HCT116 (cell line): ENCODE results near the gene RNF128. TPM values are rescaled to one million over a fixed set of nuclear protein-coding genes. Genes with fewer than 3 reads are reported as not detected.

Experiments
- ATAC-seq: fragments of 200-7000 bp; cut with Tn5 transposase; 2 replicates; pipeline ENCODE4 v1.9.1; 2020; ENCODE audit warnings: mild to moderate bottlenecking, moderate library complexity
- BruUV-seq: library from RNA; stranded (reverse); fragments of 400-500 nt; replicated peaks from 2 replicates; lab custom pipeline; 2021; lab: Mats Ljungman, UMichigan
- CTCF ChIA-PET: fragments of 300-600 bp; sonication (Branson Sonifier 250); formaldehyde crosslinking; loops from one replicate; lab custom pipeline; 2021; ENCODE audit warnings: antibody characterized with exemption; lab: Charles Lee
- POLR2A ChIA-PET: fragments of 300-600, 350-600 bp; sonication (Branson Sonifier 250); formaldehyde crosslinking; loops from one replicate; lab custom pipeline; 2021; ENCODE audit warnings: antibody characterized with exemption; lab: Charles Lee
- RAD21 ChIA-PET, 2 experiments: fragments of 300-600 bp; sonication (Branson Sonifier 250); formaldehyde crosslinking; loops; one replicate each; lab custom pipeline; 2023; ENCODE audit warnings: low total read pairs in 2 of 2; ENCODE audit not compliant: uncharacterized antibody in 2 of 2, unreplicated experiment in 2 of 2, low non-redundant PET in 1 of 2; lab: Charles Lee
- DNase-seq: peaks from one replicate; pipeline ENCODE4 v3.0.0-alpha.2; 2010; ENCODE audit warnings: low read depth, low spot score
- H2AFZ ChIP-seq: fragments of 200-600 bp; shearing (Covaris generic), sonication (generic); 2 replicates; pipeline ENCODE4 v1.6.1; 2017; ENCODE audit warnings: low read depth, mixed run types, mixed read lengths, antibody characterized with exemption, low read length; ENCODE audit not compliant: poor library complexity, severe bottlenecking
- H3K27ac ChIP-seq: 2 replicates; pipeline ENCODE4 v1.5.1; 2012; ENCODE audit warnings: low read depth, low read length
- H3K27me3 ChIP-seq: fragments of 200-600 bp; sonication (generic); 2 replicates; pipeline ENCODE4 v1.6.1; 2016; ENCODE audit warnings: mixed run types, low read length, mixed read lengths; ENCODE audit not compliant: insufficient read depth
- H3K36me3 ChIP-seq, 2 experiments: fragments of 200-500 bp in 1 of 2; fragments of 200-600 bp in 1 of 2; sonication (Bioruptor generic) in 1 of 2; sonication (generic) in 1 of 2; 2 replicates each; pipeline versions ENCODE4 v1.5.1 to v1.6.1; 2014 to 2016; ENCODE audit warnings: low read length in 2 of 2, inconsistent platforms in 1 of 2, mixed read lengths in 1 of 2, mixed run types in 1 of 2; ENCODE audit not compliant: insufficient read depth in 2 of 2, control insufficient read depth in 1 of 2
- H3K4me1 ChIP-seq, 2 experiments: fragments of 200-600 bp in 1 of 2; sonication (generic) in 1 of 2; 2 replicates each; pipeline versions ENCODE4 v1.5.1 to v1.6.1; 2012 to 2017; ENCODE audit warnings: low read length in 2 of 2, inconsistent platforms in 1 of 2, mild to moderate bottlenecking in 1 of 2, mixed read lengths in 1 of 2, mixed run types in 1 of 2, moderate library complexity in 1 of 2; ENCODE audit not compliant: insufficient read depth in 2 of 2, control insufficient read depth in 1 of 2
- H3K4me2 ChIP-seq: fragments of 200-600 bp; sonication (generic); 2 replicates; pipeline ENCODE4 v1.6.1; 2017; ENCODE audit warnings: mixed run types, low read length, mixed read lengths
- H3K4me3 ChIP-seq, 2 experiments: fragments of 200-600 bp in 1 of 2; sonication (generic) in 1 of 2; replicated peaks in 1 of 2; 2 replicates each; pipeline ENCODE4 v1.5.1; 2011 to 2016; ENCODE audit warnings: low read length in 2 of 2, control low read depth in 1 of 2, low read depth in 1 of 2, mild to moderate bottlenecking in 1 of 2, mixed read lengths in 1 of 2, mixed run types in 1 of 2
- H3K79me2 ChIP-seq: fragments of 200-600 bp; sonication (generic); 2 replicates; pipeline ENCODE4 v1.6.1; 2017; ENCODE audit warnings: mild to moderate bottlenecking, mixed run types, low read length, moderate library complexity, mixed read lengths; ENCODE audit not compliant: insufficient read depth
- H3K9ac ChIP-seq: fragments of 200-600 bp; sonication (generic); 2 replicates; pipeline ENCODE4 v1.6.1; 2016; ENCODE audit warnings: low read length, mixed read lengths
- H3K9me2 ChIP-seq: fragments of 200-600 bp; sonication (generic), shearing (Covaris generic); 2 replicates; pipeline ENCODE4 v1.6.1; 2017; ENCODE audit warnings: mixed run types, mild to moderate bottlenecking, moderate library complexity; ENCODE audit not compliant: insufficient read depth
- H3K9me3 ChIP-seq, 2 experiments: fragments of 200-500 bp in 1 of 2; fragments of 200-600 bp in 1 of 2; sonication (Bioruptor generic) in 1 of 2; sonication (generic) in 1 of 2; 2 replicates each; pipeline ENCODE4 v1.6.1; 2014 to 2017; ENCODE audit warnings: low read length in 2 of 2, mixed read lengths in 2 of 2, inconsistent platforms in 1 of 2, low read depth in 1 of 2, mild to moderate bottlenecking in 1 of 2, mixed run types in 1 of 2, moderate library complexity in 1 of 2; ENCODE audit not compliant: control insufficient read depth in 1 of 2, insufficient read depth in 1 of 2
- H4K20me1 ChIP-seq: fragments of 200-600 bp; sonication (generic), shearing (Covaris generic); 2 replicates; pipeline ENCODE4 v1.6.1; 2017; ENCODE audit warnings: mixed run types, mild to moderate bottlenecking, moderate library complexity; ENCODE audit not compliant: insufficient read depth
- EGR1 ChIP-seq: IDR thresholded peaks from 2 replicates; pipeline ENCODE4 v1.6.1; 2012; ENCODE audit warnings: low read depth
- ELF1 ChIP-seq: IDR thresholded peaks from 2 replicates; pipeline ENCODE4 v1.6.1; 2012; ENCODE audit warnings: low read depth, borderline replicate concordance
- EZH2 ChIP-seq: fragments of 200-600 bp; sonication (generic); IDR thresholded peaks from 2 replicates; pipeline ENCODE4 v1.6.1; 2017; ENCODE audit warnings: antibody characterized with exemption, mixed run types
- SIN3A ChIP-seq: IDR thresholded peaks from 2 replicates; pipeline ENCODE4 v1.6.1; 2012; ENCODE audit warnings: low read depth
- SP1 ChIP-seq: IDR thresholded peaks from 2 replicates; pipeline ENCODE4 v1.6.1; 2012; ENCODE audit warnings: low read depth
- TCF7L2 ChIP-seq: IDR thresholded peaks from 2 replicates; pipeline ENCODE4 v1.7.0; 2011; ENCODE audit warnings: borderline replicate concordance, inconsistent platforms; ENCODE audit not compliant: insufficient read depth, insufficient read length; ENCODE audit errors: extremely low read depth
- ZFX ChIP-seq: fragments of 450-650 bp; IDR thresholded peaks from 2 replicates; pipeline ENCODE4 v1.6.1; 2017
- ZNF274 ChIP-seq: fragments of 200-500 bp; sonication (Bioruptor generic); IDR thresholded peaks from 2 replicates; pipeline ENCODE4 v1.6.1; 2014; ENCODE audit warnings: mild to moderate bottlenecking, low read depth, low read length, inconsistent platforms
- intact Hi-C: fragments of 100-400 bp; cut with micrococcal nuclease; formaldehyde crosslinking; loops from 2 replicates; pipeline ENCODE4 v1.10.0; 2022
- total RNA-seq: library from RNA; stranded (reverse); gene quantifications from one replicate; pipeline ENCODE4 v1.2.1, GENCODE V29; 2021; ENCODE audit not compliant: unreplicated experiment
- TF ChIP-seq, protein P1 (sequence below): IDR thresholded peaks from 2 replicates; pipeline ENCODE4 v1.6.1; 2012; ENCODE audit warnings: low read depth
- TF ChIP-seq, protein P2 (sequence below), 3 experiments: fragments of 200-600 bp in 1 of 3; sonication (generic) in 1 of 3; IDR thresholded peaks in 2 of 3; conservative IDR thresholded peaks in 1 of 3; 2 replicates each; pipeline ENCODE4 v1.5.1; 2012 to 2017; ENCODE audit warnings: low read depth in 2 of 3, low read length in 2 of 3, antibody characterized with exemption in 1 of 3, borderline replicate concordance in 1 of 3, control low read depth in 1 of 3, mild to moderate bottlenecking in 1 of 3, mixed read lengths in 1 of 3, mixed run types in 1 of 3, moderate library complexity in 1 of 3; ENCODE audit not compliant: insufficient read depth in 1 of 3

The RNF128 gene
- total RNA-seq, 1 experiment from 2014 or later: 5.8 TPM

DNA sequence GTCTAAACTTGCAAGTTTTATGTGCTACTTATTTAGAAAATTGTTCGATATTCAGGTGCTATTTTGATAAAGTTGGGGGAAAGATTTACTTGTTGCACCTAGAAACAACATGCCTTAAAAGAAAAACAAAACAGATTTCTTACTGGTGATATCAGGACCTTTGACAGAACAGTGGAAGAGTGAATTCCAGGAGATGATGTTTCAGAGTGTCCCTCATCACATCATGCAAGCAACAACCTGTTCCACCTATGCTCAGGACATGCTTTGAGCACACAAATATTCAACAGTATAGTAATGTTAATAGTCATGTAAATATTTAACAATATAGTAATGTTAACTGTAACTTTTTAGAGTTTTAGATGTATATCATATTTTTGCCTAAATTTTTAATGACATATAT lies 23.9 kb upstream of the RNF128 start:
- Histone ChIP-seq H3K27me3 (no peaks in the 10 kb centered on the region), H3K36me3 (no peaks in the 10 kb centered on the region), H3K9me2 (no peaks in the 10 kb centered on the region), H3K79me2 (no peaks in the 10 kb centered on the region), H3K4me1 (peaks cover 3 to 12% of the 10 kb centered on the region in 2 experiments; a peak in 3 of 4 replicates), H3K4me3 (no peak overlapping the region), H2AFZ (peak overlapping the region; percentile 35), H4K20me1 (no peaks in the 10 kb centered on the region), H3K4me2 (no peak overlapping the region), H3K27ac (no peak overlapping the region), H3K9me3 (no peaks in the 10 kb centered on the region), H3K9ac (no peak overlapping the region)
- no TSS peak for BruUV-seq
- POLR2A ChIA-PET: no interaction called here
- CTCF ChIA-PET: no interaction called here
- TF ChIP-seq ELF1 (no peak), TCF7L2 (no peak), ZNF274 (no peak)
- intact Hi-C loops: no loop called here
- no peak for ATAC-seq
- no peak for DNase-seq
- RAD21 ChIA-PET: no interaction called here

DNA sequence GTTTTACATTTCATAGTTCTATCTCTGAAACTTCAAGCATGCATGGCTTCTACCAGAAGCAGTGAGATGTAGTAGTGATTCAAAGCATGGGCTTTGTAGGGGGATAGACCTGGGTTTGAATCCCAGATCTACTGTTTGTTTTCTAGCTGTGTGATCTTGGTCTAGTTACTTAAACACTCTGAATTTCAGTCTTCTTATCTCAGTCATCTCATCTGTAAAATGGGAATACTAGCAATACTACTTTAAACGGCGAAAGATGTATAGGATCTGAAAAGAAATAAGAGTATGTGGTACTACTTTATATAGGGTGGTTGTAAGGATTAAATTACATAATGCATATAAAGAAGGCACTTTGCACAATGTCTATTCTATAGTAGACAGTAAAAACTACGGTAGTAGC lies 20.0 kb upstream of the RNF128 start:
- Histone ChIP-seq H3K79me2 (no peaks in the 10 kb centered on the region), H3K36me3 (no peaks in the 10 kb centered on the region), H3K4me3 (no peak overlapping the region), H2AFZ (no peak overlapping the region), H3K9me3 (no peaks in the 10 kb centered on the region), H3K27me3 (no peaks in the 10 kb centered on the region), H3K4me2 (no peak overlapping the region)
- ChIA-PET CTCF (no interaction called here), RAD21 (no interaction called here)
- no TSS peak for BruUV-seq
- TF ChIP-seq, protein P1, sequence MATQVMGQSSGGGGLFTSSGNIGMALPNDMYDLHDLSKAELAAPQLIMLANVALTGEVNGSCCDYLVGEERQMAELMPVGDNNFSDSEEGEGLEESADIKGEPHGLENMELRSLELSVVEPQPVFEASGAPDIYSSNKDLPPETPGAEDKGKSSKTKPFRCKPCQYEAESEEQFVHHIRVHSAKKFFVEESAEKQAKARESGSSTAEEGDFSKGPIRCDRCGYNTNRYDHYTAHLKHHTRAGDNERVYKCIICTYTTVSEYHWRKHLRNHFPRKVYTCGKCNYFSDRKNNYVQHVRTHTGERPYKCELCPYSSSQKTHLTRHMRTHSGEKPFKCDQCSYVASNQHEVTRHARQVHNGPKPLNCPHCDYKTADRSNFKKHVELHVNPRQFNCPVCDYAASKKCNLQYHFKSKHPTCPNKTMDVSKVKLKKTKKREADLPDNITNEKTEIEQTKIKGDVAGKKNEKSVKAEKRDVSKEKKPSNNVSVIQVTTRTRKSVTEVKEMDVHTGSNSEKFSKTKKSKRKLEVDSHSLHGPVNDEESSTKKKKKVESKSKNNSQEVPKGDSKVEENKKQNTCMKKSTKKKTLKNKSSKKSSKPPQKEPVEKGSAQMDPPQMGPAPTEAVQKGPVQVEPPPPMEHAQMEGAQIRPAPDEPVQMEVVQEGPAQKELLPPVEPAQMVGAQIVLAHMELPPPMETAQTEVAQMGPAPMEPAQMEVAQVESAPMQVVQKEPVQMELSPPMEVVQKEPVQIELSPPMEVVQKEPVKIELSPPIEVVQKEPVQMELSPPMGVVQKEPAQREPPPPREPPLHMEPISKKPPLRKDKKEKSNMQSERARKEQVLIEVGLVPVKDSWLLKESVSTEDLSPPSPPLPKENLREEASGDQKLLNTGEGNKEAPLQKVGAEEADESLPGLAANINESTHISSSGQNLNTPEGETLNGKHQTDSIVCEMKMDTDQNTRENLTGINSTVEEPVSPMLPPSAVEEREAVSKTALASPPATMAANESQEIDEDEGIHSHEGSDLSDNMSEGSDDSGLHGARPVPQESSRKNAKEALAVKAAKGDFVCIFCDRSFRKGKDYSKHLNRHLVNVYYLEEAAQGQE: no peak
- TF ChIP-seq EZH2 (no peak), EGR1 (no peak), SP1 (no peak), SIN3A (no peak), ZFX (no peak)
- TF ChIP-seq, protein P2, sequence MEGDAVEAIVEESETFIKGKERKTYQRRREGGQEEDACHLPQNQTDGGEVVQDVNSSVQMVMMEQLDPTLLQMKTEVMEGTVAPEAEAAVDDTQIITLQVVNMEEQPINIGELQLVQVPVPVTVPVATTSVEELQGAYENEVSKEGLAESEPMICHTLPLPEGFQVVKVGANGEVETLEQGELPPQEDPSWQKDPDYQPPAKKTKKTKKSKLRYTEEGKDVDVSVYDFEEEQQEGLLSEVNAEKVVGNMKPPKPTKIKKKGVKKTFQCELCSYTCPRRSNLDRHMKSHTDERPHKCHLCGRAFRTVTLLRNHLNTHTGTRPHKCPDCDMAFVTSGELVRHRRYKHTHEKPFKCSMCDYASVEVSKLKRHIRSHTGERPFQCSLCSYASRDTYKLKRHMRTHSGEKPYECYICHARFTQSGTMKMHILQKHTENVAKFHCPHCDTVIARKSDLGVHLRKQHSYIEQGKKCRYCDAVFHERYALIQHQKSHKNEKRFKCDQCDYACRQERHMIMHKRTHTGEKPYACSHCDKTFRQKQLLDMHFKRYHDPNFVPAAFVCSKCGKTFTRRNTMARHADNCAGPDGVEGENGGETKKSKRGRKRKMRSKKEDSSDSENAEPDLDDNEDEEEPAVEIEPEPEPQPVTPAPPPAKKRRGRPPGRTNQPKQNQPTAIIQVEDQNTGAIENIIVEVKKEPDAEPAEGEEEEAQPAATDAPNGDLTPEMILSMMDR (IDR thresholded peaks at IDR 0.05 in 2 of 3, conservative IDR thresholded peaks at IDR 0.05 in 1 of 3; ENCODE audit: borderline replicate concordance in 1 of 3, insufficient read depth in 1 of 3, low read depth in 2 of 3, low read length in 2 of 3): no peak
- TF ChIP-seq, all 23 proteins: peak for 0
- DNase-seq (no peak), ATAC-seq (no peak)
- POLR2A ChIA-PET: no interaction called here
- intact Hi-C loops: no loop called here
- H3K9me2 ChIP-seq: no peaks in the 10 kb centered on the region
- H3K4me1 ChIP-seq: peaks cover 8 to 28% of the 10 kb centered on the region in 2 experiments; a peak in 3 of 4 replicates
- no peaks in the 10 kb centered on the region for H4K20me1 ChIP-seq
- H3K9ac ChIP-seq: no peak overlapping the region
- H3K27ac ChIP-seq: no peak overlapping the region
